Pons (tissue), 1 donor: Measurements from ENCODE around the gene DCC.

Source experiments
- DNase-seq: peaks from one replicate; pipeline ENCODE4 v3.0.0-alpha.2; 2016; ENCODE audit warnings: low spot score

Gene DCC

GRCh38 chr18:52426041-52426440 is 86.0 kb downstream of the DCC start:
- DNase-seq, result no peak

DNA sequence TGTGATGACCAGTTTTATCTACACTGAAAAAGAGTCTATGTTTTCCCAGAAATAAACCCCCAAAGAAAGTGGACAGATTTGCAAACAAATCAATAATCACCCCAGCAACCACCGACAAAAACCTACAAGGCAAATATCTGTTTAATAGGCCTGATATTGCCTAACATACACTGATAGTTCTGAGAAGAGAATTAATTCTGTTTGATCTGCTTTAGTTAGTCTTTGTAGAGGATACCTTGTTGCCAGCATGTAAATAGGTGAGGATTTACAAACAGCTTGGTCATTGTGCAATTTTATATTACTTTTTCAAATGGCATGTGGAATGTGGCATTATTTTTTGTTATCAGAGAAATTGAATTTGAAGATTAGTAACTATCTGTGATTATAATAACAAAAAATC is 86.5 kb downstream of the DCC start:
- no peak for DNase-seq

DNA sequence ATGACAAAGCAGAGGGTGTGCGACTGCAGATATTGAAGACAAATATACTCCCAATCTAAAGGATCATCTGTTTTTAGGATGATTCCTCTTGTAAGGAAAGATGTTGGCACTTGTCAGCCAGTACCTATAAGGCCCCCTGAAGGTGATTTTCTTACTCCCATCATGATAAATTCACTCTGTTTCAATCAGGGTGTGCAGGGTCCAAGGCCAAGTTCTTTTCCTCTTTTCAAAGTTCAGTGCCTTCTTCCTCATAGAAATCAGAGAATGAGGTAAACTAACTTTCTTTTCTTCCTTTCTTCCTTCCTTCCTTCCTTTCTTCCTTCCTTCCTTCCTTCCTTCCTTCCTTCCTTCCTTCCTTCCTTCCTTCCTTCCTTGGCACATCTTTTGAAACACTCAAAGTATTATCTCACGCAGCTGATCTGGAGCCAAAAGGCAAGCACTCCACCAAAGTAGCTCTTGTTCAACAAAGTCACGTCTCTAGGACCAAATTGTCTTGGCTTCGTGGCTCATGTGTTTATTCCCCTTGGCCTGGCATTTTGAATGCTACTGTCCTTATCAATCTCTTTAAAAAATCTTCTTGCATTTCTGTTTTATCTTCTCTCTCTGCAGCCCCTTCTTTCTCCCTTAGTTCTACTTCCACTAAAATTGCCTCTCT is 87.7 kb downstream of the DCC start:
- no peak for DNase-seq

DNA sequence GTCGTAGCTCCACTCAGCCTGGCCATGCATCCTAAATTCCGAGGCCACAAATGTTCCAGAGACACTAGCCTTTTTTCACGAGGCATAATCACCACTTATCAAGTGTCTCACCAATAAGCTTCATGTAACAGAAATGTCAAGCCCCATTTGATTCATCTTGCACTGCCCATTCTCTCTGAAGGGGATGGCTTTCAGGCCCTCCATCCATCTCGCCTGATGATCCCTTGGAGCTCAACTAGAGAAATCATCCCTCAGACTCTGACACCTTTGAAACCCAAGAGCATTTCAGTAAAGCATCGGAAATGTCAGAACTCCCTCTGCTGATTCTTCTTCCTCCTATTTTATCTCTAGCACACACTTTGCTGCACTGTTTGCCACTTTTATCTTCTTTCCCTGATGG is 91.7 kb downstream of the DCC start:
- peak; percentile 35 for DNase-seq

DNA sequence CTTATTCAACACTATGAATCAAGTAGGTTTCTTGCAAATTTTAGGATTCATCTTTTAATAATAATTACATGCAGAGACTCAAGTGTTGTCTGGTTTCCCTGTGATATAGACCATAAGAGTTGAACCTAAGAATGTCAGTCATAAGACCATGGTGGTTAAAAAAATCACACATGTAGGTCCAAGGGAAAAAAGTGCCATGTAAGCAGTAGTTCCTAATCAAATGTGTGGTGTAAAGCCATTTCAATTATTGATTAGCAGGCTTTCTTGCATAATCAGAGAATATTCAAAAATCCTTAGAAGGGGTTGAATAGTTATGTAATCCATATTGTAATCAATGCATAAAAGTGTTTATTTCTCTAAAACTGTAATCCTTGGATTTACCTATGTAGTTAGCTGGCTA is 93.8 kb downstream of the DCC start:
- DNase-seq, result no peak

DNA sequence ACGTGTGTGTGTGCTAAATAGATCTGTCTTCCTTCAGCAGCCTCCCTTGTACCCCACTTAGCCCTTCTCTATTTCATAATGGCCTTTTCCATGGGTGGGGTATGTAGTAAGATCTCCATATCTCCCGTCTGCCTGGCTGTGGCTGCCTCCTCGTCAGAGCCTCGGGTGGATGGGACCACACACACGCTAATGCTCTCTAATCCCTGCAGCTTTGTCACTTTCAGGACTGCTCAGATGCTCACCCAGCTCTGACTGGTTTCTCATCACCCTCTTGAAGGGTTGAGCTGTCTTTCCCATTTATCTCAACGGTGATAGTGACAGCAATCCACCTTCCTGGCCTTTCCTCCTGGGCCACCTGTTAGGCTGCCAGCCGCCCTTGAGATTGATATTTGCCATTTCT is 95.3 kb downstream of the DCC start:
- DNase-seq, result no peak

- DNase-seq, result no peak
Observed at GRCh38 chr18:52437161-52437560, 97.2 kb downstream of the DCC start.

DNA sequence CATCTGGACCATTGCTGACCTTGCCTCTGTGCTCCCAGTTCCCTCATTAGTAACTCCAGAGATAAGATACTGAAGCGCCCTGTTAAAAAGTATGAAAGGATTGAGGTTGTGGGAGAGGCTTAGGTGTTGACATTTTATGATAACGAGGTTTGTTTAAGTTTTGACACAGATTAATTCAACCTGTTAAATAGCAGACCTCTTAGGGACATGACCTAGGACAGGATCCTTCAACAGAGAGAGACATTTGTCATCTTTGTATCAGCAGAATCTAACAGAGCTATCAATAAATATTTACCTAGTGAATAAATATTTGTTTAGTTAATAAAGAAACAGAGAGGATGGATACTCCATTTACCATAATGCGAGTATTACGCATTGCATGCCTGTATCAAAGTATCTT is 99.5 kb downstream of the DCC start:
- no peak for DNase-seq

GRCh38 chr18:52441794-52442193 is 101.8 kb downstream of the DCC start:
- DNase-seq, result no peak

GRCh38 chr18:52442686-52443085 is 102.7 kb downstream of the DCC start:
- DNase-seq, result no peak

- no peak for DNase-seq
Observed at GRCh38 chr18:52451256-52451655, 111.3 kb downstream of the DCC start.

GRCh38 chr18:52451851-52452250 is 111.9 kb downstream of the DCC start:
- DNase-seq, result no peak

- DNase-seq, result no peak
Observed at GRCh38 chr18:52452427-52452826, 112.4 kb downstream of the DCC start.

DNA sequence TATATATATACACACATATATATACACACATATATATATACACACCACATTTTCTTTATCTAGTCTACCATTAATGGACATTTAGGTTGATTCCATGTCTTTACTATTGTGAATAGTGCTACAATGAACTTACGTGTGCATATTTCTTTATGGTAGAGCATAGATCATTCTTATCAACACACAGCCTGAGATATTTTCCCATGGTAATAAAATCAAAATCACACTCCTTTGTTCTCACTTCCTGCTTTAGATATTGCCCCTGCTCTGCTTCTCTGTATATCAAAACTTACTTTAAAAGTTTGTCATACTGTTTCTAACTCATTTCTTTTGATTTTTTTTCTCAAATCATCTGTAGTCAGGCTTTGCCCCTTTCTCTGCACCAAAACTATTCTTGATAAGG is 119.9 kb downstream of the DCC start:
- DNase-seq, result no peak

- DNase-seq, result no peak
Observed at GRCh38 chr18:52462853-52463252, 122.9 kb downstream of the DCC start.

DNA sequence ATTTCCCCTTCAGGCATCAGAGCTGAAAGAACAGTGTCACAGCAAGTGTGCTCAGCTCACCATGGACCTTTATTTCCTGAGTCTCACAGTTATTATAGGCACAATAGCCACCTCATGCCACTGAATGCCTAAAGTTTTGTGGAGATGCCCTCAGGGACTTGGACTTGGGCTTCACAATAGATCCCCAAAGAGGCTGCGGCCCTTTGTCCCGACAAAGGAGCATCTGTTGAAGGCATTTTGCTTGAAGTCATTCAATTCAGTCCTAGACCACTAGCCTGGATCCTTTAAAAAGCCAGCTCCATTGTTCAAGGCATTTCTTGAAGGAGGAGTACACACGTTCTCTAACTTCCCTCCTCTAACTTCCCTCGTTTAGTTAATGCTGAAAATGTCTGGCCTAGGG is 125.4 kb downstream of the DCC start:
- DNase-seq, result no peak

- no peak for DNase-seq
Observed at GRCh38 chr18:52468496-52468895, 128.5 kb downstream of the DCC start.

DNA sequence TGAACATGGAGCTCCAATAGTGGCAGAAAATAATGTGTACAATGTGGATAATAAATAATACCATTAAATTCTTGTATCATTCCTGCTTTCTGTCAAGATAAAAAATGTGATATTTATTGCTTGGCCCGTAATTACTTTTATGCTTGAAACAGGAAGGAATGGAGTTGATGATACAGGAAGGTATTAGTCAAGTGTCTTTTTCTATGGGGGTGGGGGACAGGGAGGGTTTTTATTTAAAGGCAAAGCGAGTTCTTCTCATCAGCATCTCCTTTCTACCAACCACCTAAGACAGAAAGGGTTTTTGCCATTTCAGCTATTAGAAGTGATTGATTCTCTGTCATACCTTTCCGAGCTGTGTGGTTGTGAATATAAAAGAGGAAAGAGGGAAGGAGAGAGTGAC is 135.3 kb downstream of the DCC start:
- no peak for DNase-seq

GRCh38 chr18:52481116-52481515 is 141.1 kb downstream of the DCC start:
- no peak for DNase-seq

- no peak for DNase-seq
Observed at GRCh38 chr18:52484977-52485376, 145.0 kb downstream of the DCC start.

- DNase-seq, result no peak
Observed at GRCh38 chr18:52486052-52486451, 146.1 kb downstream of the DCC start.

DNA sequence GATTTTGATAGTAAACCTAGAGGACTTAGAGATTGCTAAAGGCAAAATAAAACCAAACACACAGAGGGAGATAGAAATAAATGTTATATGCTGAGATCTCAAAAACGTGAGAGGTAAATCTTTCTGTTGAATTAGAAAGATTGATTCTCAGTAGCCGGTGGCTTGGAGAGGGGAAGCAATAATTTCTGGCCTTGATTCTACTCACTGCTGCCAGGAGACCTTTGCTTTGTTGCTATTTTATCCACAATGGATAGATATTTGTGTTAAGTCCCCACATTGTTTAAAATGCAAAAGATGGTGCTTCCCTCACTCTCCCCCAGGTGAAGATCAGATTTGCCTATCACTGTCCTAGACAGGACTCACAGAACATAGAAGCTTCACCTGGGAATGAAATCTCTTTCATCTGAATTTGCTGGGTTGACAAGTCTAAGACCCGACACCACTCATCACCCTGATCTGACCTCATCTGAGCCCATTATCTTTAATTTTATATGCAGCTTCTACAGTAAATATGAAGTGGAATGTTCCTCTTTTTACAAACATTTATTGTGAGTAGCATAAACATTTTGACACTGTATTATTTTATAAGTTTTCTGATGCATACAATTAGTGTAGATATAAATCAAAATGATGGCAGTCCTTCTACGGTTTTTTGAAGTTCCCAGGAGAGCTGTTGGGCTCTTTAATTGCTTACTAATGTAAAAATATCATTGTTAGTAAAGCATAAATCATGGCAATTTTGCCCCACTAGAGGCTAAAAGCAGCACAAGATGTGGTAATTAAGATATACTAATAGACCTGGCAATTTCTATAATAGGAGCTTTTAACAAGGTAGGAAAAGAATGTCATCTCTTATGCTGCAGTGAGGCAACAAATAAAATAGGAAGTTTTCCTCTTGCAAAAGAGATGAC is 149.7 kb downstream of the DCC start:
- DNase-seq, result no peak

- DNase-seq, result no peak
Observed at GRCh38 chr18:52496426-52496825, 156.4 kb downstream of the DCC start.

DNA sequence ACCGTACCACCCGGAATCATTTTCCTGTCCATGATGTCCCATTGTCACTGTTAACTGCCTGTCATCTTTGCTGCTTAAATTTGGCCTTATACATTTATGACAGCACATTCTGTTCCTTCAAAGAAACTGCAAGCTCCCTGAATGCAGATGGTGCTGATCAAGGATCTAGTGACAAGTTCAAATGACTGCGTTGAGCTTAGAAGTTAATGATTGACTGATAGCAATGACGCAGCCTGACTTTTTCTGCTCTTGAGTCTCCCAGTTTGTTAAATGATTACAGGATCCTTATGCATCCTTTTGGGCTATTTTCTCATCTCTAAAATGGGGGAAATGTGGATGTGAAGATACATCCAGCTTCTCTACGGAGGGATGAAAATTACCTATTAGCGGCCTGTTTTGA is 159.0 kb downstream of the DCC start:
- no peak for DNase-seq
